HG02870 (cell line): ENCODE measurements around the gene STK11.
"Not testable (repeated sequence)": the region's sequence is repeated elsewhere in the genome, so short reads cannot be mapped to it uniquely, and the experiment has no call there.

Source experiments
- ATAC-seq: cut with Tn5 transposase; IDR thresholded peaks from one replicate; pipeline ENCODE4 v1.9.1; 2021; ENCODE audit warnings: mild to moderate bottlenecking, moderate library complexity; ENCODE audit not compliant: unreplicated experiment

Gene STK11

DNA sequence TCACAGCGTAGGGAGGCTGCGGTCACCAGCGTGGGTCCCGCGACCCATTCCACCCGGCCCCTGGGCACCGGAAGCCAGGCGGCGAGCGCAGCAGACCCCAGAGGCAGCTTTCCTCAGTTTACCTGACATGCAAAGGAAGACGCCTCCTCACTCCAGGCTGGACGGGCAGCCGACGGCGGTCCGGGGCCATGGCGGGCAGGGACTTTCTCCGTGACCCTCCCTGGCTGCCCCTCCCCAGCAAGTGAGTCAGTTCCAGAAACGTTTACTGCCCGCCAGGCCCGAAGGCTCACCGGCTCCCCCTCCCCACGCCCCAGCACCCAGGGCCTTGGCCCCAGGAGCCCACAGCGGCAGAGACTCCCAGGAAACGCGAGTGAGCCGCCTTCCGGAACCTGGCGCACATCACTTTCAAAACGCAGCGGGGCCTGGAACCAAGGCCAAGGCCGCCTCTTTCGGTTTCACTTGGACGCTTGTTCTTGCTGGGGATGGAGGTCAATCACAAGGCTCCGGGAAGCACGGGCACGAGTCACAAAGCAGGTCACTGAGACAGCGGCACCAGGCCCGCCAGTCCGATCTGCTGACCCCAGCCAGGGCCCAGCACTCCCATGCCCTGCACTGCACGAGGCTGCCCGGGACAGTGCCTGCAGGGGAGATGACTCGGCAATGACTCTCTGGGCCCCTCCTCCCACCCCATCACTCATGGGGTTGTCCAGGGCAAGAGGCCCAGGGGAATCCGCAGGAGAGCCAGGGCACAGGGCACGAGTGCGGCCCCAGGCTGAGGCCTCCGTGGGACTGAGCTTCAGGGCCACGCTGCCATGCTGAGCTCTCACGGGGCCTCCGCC, 36.8 kb upstream of the STK11 start:
- no peak for ATAC-seq

DNA sequence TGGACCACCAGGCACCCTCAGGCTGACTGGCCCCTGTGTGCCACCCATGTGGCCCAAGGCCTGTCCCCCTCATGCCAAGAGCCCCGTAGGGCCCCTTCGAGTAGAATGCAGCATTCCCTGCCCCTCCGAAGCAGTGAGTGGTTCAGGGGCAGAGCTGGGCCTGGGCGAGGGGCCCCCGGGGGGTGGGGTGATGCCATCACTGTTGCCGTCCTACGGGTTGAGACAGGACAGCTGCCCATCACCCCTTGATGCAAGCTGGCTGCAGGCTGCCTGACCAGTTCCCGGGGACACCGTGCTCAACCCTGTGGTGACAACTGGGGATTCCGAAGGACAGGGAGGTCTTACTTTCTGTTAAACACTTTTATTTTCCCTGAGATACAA, 36.2 kb upstream of the STK11 start:
- ATAC-seq, result no peak

DNA sequence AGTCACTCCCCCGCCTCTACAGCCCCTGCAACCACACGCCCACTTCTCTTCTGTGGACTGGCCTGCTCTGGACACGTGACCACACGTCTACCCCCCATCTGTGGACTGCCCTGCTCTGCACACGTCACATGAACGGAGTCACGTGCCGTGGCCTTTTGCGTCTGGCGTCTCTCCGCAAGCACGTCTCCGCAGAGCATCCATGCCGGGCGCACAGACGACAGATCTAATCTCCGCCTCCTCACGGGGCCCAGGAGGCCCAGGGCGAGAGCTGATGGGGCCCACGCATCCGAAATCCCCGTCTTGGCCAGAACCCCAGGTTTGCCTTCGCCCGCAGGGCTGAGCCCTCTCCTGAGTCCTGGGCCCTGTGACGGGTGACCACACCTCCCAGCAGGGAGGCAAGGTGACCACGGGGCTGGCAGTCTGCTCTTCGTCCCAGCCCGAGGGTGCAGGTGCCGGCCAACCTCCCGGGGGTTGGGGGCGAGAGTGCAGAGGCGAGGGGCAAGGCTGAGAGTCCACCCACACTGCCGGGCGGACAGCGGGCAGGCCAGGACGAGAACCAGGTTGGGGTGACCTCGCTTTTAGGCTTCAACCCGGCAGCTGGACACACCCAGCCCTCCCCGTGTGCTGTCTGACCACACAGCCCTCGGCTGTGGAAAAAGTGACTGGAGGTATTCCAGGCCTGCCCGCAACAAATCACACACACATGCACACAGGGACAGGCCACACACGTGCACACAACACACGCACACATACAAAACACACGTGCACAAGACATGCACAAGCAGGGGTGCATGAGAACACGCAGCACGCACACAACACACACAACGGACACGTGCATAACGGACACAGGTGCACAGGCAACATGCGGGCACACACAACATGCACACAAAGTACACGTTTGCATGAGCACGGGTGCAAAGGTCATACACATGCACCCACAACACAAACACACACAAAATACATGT, 35.4 kb upstream of the STK11 start:
- no peak for ATAC-seq

- no peak for ATAC-seq
These were observed 34.4 kb upstream of the STK11 start for GRCh38 chr19:1170938-1171754.

DNA sequence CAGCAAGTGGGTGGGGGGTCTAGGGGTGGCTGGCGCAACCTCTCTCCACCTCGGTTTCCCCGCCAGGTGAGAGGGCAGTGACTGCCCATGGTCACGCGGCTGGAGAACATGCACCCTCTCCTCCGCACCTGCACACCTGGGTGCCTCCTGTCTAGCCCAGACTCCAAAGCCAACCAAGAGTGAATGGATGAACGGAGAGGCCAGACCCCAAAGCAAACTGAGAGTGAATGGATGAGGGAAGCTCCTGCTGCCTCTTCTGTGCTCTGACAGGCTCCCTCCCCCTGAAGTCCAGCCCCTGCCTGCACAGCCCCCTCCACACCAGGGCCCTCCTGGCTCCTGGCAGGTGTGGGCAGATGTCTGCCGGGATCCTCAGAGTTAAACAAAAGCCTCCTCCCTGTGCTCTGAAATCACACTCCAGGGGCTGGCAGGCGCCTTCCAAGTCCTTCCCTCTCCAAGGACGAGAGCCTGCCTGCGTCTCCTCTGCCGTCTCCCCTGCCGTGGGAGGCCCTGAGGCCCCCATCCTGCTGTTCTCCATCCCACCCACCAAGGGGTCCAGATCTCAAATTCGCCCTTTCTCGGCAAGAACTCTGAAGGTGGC, 33.7 kb upstream of the STK11 start:
- no peak for ATAC-seq

- no peak for ATAC-seq
These were observed 33.0 kb upstream of the STK11 start for GRCh38 chr19:1172353-1173158.

- ATAC-seq, result no peak
These were observed 32.3 kb upstream of the STK11 start for GRCh38 chr19:1173159-1173844.

DNA sequence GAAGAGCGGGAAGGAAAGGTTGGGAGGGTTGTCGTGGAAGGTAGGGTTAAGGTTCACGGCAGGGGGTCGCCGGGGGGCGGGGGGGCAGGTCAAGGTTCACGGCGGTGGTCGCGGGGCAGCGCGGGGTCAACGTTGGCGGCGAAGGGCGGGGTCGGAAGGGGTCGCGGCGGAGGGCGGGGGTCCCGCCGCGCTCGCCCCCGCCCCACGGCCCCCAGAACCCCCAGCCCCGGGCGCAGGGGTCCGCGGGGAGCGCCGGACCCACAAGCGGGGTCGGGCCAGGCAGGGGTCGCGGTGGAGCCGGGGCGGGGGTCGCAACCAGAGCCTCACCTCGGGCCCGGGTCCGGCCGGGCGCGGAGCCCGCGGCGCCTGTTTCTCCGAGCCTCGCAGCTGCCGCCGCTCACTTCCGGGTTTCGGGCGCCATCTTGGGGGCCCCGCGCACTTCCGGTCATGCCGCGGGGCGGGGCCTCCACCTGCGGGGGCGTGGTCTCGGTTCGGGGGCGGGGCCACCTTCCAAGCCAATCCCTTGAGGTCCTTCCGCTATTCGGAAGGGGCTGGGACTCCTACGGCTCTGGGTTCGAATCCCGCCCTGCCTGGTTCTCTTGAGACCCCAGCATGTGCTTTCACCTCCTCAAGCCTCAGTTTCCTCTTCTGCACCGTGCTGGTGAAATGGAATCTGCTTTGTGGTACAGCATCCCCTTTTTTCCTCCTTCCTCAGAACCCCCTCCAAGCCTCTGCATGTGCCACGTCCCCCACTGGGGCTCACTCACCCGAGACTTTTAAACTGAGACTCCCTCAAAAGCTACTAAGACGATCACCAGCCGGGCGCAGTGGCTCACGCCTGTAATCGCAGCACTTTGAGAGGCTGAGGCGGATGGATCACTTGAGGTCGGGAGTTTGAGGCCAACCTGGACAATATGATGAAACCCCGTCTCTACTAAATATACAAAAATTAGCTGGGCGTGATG, 31.5 kb upstream of the STK11 start, which contains the start of gene SBNO2:
Gene SBNO2, minus strand, starts transcription at position 424 of the 965 bp plus-strand sequence. CDS start 19,992 bp downstream, outside the sequence.
- ATAC-seq, result peak; percentile 50

GRCh38 chr19:1177322-1178114, 28.1 kb upstream of the STK11 start:
- ATAC-seq, result no peak

- ATAC-seq, result no peak
These were observed 24.0 kb upstream of the STK11 start for GRCh38 chr19:1181606-1182005.

- no peak for ATAC-seq
These were observed 23.5 kb upstream of the STK11 start for GRCh38 chr19:1182068-1182467.

DNA sequence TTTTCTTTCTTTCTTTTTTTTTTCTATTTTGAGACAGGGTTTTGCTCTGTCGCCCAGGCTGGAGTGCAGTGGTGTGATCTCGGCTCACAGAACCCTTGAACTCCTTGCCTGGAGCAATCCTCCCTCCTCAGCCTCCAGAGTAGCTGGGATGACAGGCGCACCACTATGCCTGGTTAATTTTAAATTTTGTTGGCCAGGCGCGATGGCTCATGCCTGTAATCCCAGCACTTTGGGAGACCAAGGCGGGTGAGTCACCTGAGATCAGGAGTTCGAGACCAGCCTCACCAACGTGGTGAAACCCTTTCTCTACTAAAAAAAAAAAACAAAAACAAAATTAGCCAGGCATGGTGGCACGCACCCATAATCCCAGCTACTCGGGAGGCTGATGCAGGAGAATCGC, 22.9 kb upstream of the STK11 start:
- no peak for ATAC-seq

DNA sequence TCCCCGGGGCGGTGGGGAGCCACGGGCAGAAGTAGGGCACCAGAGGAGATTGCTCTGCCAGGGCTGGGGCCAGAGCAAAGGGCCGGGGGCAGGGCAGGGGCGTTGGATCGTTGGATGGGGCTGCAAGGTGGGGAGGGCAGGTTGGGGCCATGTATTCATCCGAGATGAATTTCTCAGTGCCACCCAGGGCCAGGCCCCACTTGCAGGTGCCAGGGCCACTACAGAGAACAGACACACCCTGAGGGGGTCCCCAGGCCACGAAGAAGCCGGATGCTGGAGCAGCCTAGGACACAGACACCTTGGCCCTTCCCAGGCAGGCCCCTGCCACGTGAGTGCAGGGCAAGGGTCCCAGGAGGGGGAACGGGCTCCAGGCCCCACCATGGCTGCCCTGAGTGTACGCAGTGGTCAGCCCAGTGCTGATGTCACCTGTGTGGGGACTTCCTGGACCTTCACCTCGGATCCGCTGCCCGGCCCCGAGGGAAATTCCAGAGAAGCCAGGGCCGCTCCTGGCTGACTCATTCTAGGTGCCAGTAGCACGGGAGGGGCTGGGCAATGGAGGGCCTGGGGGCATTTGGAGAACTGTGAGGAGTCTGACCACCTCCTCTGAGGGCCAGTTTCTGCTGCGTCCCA, 21.9 kb upstream of the STK11 start:
- no peak for ATAC-seq

DNA sequence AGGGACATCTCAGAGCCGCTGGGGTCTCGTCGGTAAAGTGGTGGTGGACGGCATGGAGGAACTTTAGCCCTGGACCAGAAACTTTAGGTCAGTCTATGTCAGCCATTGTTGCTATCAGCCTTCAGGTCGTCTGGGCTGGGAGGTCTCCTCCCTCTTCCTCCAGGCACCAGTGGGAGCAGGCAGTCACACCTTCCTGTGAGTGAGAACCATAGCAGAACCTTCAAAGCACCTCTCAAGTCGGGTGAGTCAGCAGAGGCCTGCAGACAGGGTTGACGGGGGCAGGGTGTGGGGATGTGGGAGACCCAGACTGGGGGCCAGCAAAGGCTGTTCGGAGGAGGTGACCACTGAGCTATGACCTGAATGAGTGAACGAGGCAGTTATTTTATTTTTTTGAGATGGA, 16.2 kb upstream of the STK11 start:
- ATAC-seq, result no peak

DNA sequence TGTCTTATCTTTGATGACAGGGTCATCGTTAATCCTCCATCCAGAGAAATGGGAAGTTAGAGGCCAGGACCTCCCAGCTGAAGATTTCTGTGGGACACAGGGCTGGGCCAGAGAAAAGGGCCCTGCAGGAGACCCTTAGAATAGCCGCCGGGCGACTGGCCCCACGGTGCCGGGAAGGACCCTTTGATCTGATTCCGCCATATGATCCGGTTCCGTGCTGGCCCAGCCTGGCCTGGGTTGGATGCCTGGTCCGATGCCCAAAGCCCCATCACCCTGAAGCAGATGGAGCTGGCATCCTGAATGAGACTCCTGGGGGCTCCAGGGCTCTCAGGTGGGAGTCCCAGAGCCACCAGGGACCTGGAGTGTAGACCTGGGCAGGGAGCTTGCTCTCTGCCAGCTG, 6.0 kb upstream of the STK11 start:
- no peak for ATAC-seq

- not testable (repeated sequence) for ATAC-seq
These were observed 5.0 kb upstream of the STK11 start for GRCh38 chr19:1200614-1201013.
